Measurements from ENCODE around the gene PSG2. TPM values are rescaled to one million over a fixed set of nuclear protein-coding genes. Genes with fewer than 3 reads are reported as not detected.
"Not testable (repeated sequence)": the region's sequence is repeated elsewhere in the genome, so short reads cannot be mapped to it uniquely, and the experiment has no call there.

PSG2 gene
- total RNA-seq, 1 donor from 2014 or later: 0.41 TPM

- no peaks in the 10 kb centered on the region for H3K36me3 Mint-ChIP-seq (ENCODE audit: low read depth, unreplicated experiment)
- no peaks in the 10 kb centered on the region for H3K27me3 Mint-ChIP-seq (ENCODE audit: low read depth, unreplicated experiment)
- Histone ChIP-seq H2AFZ (ENCODE audit: low read depth, low read length) (no peak overlapping the region), H3K4me2 (ENCODE audit: low read length) (no peak overlapping the region), H3K27ac (ENCODE audit: low read depth, low read length) (peak overlapping the region; percentile 37), H3K9me3 (ENCODE audit: insufficient read depth, low read depth, low read length) (no peaks in the 10 kb centered on the region), H3K4me3 (ENCODE audit: insufficient read depth, low read depth, low read length) (no peak overlapping the region), H3K9ac (ENCODE audit: low read length) (no peak overlapping the region), H3K27me3 (ENCODE audit: insufficient read depth, low read length) (no peaks in the 10 kb centered on the region), H4K20me1 (ENCODE audit: insufficient read depth, low read length) (no peaks in the 10 kb centered on the region), H3K79me2 (ENCODE audit: insufficient read depth, low read length) (no peaks in the 10 kb centered on the region), H3K4me1 (ENCODE audit: insufficient read depth, low read length) (peaks cover 7% of the 10 kb centered on the region), H3K36me3 (ENCODE audit: insufficient read depth, low read length) (no peaks in the 10 kb centered on the region)
- no peaks in the 10 kb centered on the region for H3K4me1 Mint-ChIP-seq (ENCODE audit: low read depth, unreplicated experiment)
- no peak overlapping the region for H3K27ac Mint-ChIP-seq (ENCODE audit: unreplicated experiment)
- H3K4me3 Mint-ChIP-seq (ENCODE audit: unreplicated experiment): no peak overlapping the region
- no peak for TF ChIP-seq CTCF (IDR thresholded peaks at IDR 0.05; ENCODE audit: insufficient read depth, low read depth, low read length)
- no peak for TF ChIP-seq EZH2 (IDR thresholded peaks at IDR 0.05; ENCODE audit: insufficient read depth, low read length)
- FAIRE-seq: no peak
- H3K9me3 Mint-ChIP-seq (ENCODE audit: unreplicated experiment): peaks cover 3% of the 10 kb centered on the region
- no peak for DNase-seq (ENCODE audit: low read depth)
Measured at GRCh38 chr19:43126720-43127119, 44.2 kb upstream of the PSG2 start.

- Mint-ChIP-seq H3K36me3 (ENCODE audit: low read depth, unreplicated experiment) (no peaks in the 10 kb centered on the region), H3K27ac (ENCODE audit: unreplicated experiment) (no peak overlapping the region), H3K4me3 (ENCODE audit: unreplicated experiment) (no peak overlapping the region), H3K27me3 (ENCODE audit: low read depth, unreplicated experiment) (no peaks in the 10 kb centered on the region), H3K9me3 (ENCODE audit: unreplicated experiment) (peaks cover 3% of the 10 kb centered on the region), H3K4me1 (ENCODE audit: low read depth, unreplicated experiment) (no peaks in the 10 kb centered on the region)
- peaks cover 13% of the 10 kb centered on the region for H3K4me1 ChIP-seq (ENCODE audit: insufficient read depth, low read length)
- H4K20me1 ChIP-seq (ENCODE audit: insufficient read depth, low read length): no peaks in the 10 kb centered on the region
- H3K27ac ChIP-seq (ENCODE audit: low read depth, low read length): no peak overlapping the region
- no peaks in the 10 kb centered on the region for H3K9me3 ChIP-seq (ENCODE audit: insufficient read depth, low read depth, low read length)
- no peaks in the 10 kb centered on the region for H3K27me3 ChIP-seq (ENCODE audit: insufficient read depth, low read length)
- H3K79me2 ChIP-seq (ENCODE audit: insufficient read depth, low read length): no peaks in the 10 kb centered on the region
- no peaks in the 10 kb centered on the region for H3K36me3 ChIP-seq (ENCODE audit: insufficient read depth, low read length)
- DNase-seq (ENCODE audit: low read depth): no peak
- FAIRE-seq: no peak
- no peak overlapping the region for H3K4me2 ChIP-seq (ENCODE audit: low read length)
- no peak overlapping the region for H3K9ac ChIP-seq (ENCODE audit: low read length)
- H3K4me3 ChIP-seq (ENCODE audit: insufficient read depth, low read depth, low read length): no peak overlapping the region
- TF ChIP-seq CTCF (IDR thresholded peaks at IDR 0.05; ENCODE audit: insufficient read depth, low read depth, low read length) (no peak), EZH2 (IDR thresholded peaks at IDR 0.05; ENCODE audit: insufficient read depth, low read length) (no peak)
- H2AFZ ChIP-seq (ENCODE audit: low read depth, low read length): no peak overlapping the region
Measured at GRCh38 chr19:43124360-43124759, 41.9 kb upstream of the PSG2 start.

- H3K9me3 ChIP-seq (ENCODE audit: insufficient read depth, low read depth, low read length); H2AFZ ChIP-seq (ENCODE audit: low read depth, low read length); H3K27ac Mint-ChIP-seq (ENCODE audit: unreplicated experiment); H3K36me3 ChIP-seq (ENCODE audit: insufficient read depth, low read length); H4K20me1 ChIP-seq (ENCODE audit: insufficient read depth, low read length); H3K79me2 ChIP-seq (ENCODE audit: insufficient read depth, low read length); H3K9me3 Mint-ChIP-seq (ENCODE audit: unreplicated experiment); FAIRE-seq; H3K27me3 ChIP-seq (ENCODE audit: insufficient read depth, low read length); H3K4me3 ChIP-seq (ENCODE audit: insufficient read depth, low read depth, low read length); H3K36me3 Mint-ChIP-seq (ENCODE audit: low read depth, unreplicated experiment); H3K9ac ChIP-seq (ENCODE audit: low read length); H3K27me3 Mint-ChIP-seq (ENCODE audit: low read depth, unreplicated experiment); H3K4me1 Mint-ChIP-seq (ENCODE audit: low read depth, unreplicated experiment); H3K4me1 ChIP-seq (ENCODE audit: insufficient read depth, low read length); H3K4me3 Mint-ChIP-seq (ENCODE audit: unreplicated experiment): not testable (repeated sequence)
- Histone ChIP-seq H3K4me2 (ENCODE audit: low read length) (peak overlapping the region; percentile 47), H3K27ac (ENCODE audit: low read depth, low read length) (peak overlapping the region; percentile 50)
- DNase-seq (ENCODE audit: low read depth): peak; percentile 88
Measured at GRCh38 chr19:43120433-43121026, 38.0 kb upstream of the PSG2 start.

- DNase-seq (ENCODE audit: low read depth); H3K27me3 Mint-ChIP-seq (ENCODE audit: low read depth, unreplicated experiment); H3K4me1 ChIP-seq (ENCODE audit: insufficient read depth, low read length); H4K20me1 ChIP-seq (ENCODE audit: insufficient read depth, low read length); H3K4me3 Mint-ChIP-seq (ENCODE audit: unreplicated experiment); H3K9me3 ChIP-seq (ENCODE audit: insufficient read depth, low read depth, low read length); H2AFZ ChIP-seq (ENCODE audit: low read depth, low read length); H3K27ac ChIP-seq (ENCODE audit: low read depth, low read length); H3K4me2 ChIP-seq (ENCODE audit: low read length); H3K36me3 Mint-ChIP-seq (ENCODE audit: low read depth, unreplicated experiment); H3K9ac ChIP-seq (ENCODE audit: low read length); H3K27me3 ChIP-seq (ENCODE audit: insufficient read depth, low read length); H3K9me3 Mint-ChIP-seq (ENCODE audit: unreplicated experiment); H3K36me3 ChIP-seq (ENCODE audit: insufficient read depth, low read length); H3K79me2 ChIP-seq (ENCODE audit: insufficient read depth, low read length); H3K4me3 ChIP-seq (ENCODE audit: insufficient read depth, low read depth, low read length); H3K4me1 Mint-ChIP-seq (ENCODE audit: low read depth, unreplicated experiment); H3K27ac Mint-ChIP-seq (ENCODE audit: unreplicated experiment): not testable (repeated sequence)
- FAIRE-seq: peak; percentile 65
Measured at GRCh38 chr19:43119526-43119925, 37.0 kb upstream of the PSG2 start.

- H3K79me2 ChIP-seq (ENCODE audit: insufficient read depth, low read length); DNase-seq (ENCODE audit: low read depth); H3K27me3 ChIP-seq (ENCODE audit: insufficient read depth, low read length); H3K27ac Mint-ChIP-seq (ENCODE audit: unreplicated experiment); H3K36me3 Mint-ChIP-seq (ENCODE audit: low read depth, unreplicated experiment); H3K4me3 Mint-ChIP-seq (ENCODE audit: unreplicated experiment); FAIRE-seq; H3K4me3 ChIP-seq (ENCODE audit: insufficient read depth, low read depth, low read length); H3K4me1 ChIP-seq (ENCODE audit: insufficient read depth, low read length); H3K27me3 Mint-ChIP-seq (ENCODE audit: low read depth, unreplicated experiment); H3K9ac ChIP-seq (ENCODE audit: low read length); H2AFZ ChIP-seq (ENCODE audit: low read depth, low read length); H4K20me1 ChIP-seq (ENCODE audit: insufficient read depth, low read length); H3K9me3 ChIP-seq (ENCODE audit: insufficient read depth, low read depth, low read length); H3K27ac ChIP-seq (ENCODE audit: low read depth, low read length); H3K4me2 ChIP-seq (ENCODE audit: low read length); H3K36me3 ChIP-seq (ENCODE audit: insufficient read depth, low read length); H3K4me1 Mint-ChIP-seq (ENCODE audit: low read depth, unreplicated experiment); H3K9me3 Mint-ChIP-seq (ENCODE audit: unreplicated experiment): not testable (repeated sequence)
Measured at GRCh38 chr19:43116421-43116820, 33.9 kb upstream of the PSG2 start.
